LNCaP clone FGC (cell line): Measurements from ENCODE around the gene TACR1.

Experiments used
- DNase-seq: peaks from one replicate; pipeline ENCODE4 v3.0.0-alpha.2; 2011; ENCODE audit warnings: low read depth
- H3K4me3 ChIP-seq: 2 replicates; pipeline ENCODE4 v1.5.1; 2011; ENCODE audit warnings: mild to moderate bottlenecking, low read depth, low read length, control low read depth
- CTCF ChIP-seq: IDR thresholded peaks from 2 replicates; pipeline ENCODE4 v1.5.1; 2012; ENCODE audit warnings: mild to moderate bottlenecking; ENCODE audit not compliant: control insufficient read depth, insufficient read depth; ENCODE audit errors: extremely low read depth

Gene TACR1

GRCh38 chr2:75031171-75031570 lies 168.1 kb downstream of the TACR1 start:
- DNase-seq = no peak
- TF ChIP-seq CTCF = no peak
- H3K4me3 ChIP-seq = no peak overlapping the region

- no peak for TF ChIP-seq CTCF
- DNase-seq = no peak
- no peak overlapping the region for H3K4me3 ChIP-seq
Measured at GRCh38 chr2:75030218-75031009, 168.9 kb downstream of the TACR1 start.

- no peak overlapping the region for H3K4me3 ChIP-seq
- TF ChIP-seq CTCF = no peak
- DNase-seq = no peak
Measured at GRCh38 chr2:75027886-75028285, 171.4 kb downstream of the TACR1 start.

- no peak for TF ChIP-seq CTCF
- H3K4me3 ChIP-seq = no peak overlapping the region
- DNase-seq = no peak
Measured at GRCh38 chr2:75025633-75026380, 173.5 kb downstream of the TACR1 start.

- H3K4me3 ChIP-seq = no peak overlapping the region
- TF ChIP-seq CTCF = no peak
- DNase-seq = no peak
Measured at GRCh38 chr2:75025216-75025615, 174.1 kb downstream of the TACR1 start.

- H3K4me3 ChIP-seq = no peak overlapping the region
- DNase-seq = no peak
- no peak for TF ChIP-seq CTCF
Measured at GRCh38 chr2:75023666-75024455, 175.5 kb downstream of the TACR1 start.
